NT2/D1 (cell line): ENCODE data around the gene CD2.

Source experiments
- YY1 ChIP-seq: IDR thresholded peaks from 2 replicates; pipeline ENCODE4 v1.6.1; 2011; ENCODE audit not compliant: insufficient read length, insufficient read depth
- ZNF274 ChIP-seq: IDR thresholded peaks from 2 replicates; pipeline ENCODE4 v1.6.1; 2011; ENCODE audit warnings: mild to moderate bottlenecking, low read depth, low read length

DNA sequence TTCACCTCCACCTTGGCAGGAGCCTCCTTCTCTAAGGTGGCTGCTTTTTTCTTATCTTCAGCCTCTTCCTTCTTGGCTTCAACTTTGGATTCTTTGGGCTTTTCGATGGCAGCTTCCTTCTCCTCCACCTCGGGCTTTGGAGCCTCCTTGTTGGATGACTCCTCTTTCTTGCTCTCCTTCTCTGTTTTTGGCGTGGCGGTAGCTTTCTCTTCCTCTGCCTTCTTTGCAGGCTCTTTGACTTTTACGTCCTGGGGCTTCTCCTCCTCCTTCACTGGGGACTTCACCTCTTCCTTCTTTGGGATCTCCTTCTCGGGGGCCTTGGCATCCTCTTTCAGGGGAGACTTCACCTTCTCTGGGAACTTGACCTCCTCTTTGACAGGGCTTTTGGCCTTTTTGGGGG lies 13.9 kb upstream of the CD2 start:
- TF ChIP-seq YY1 (no peak), ZNF274 (no peak)
